GM21360 (cell line): ENCODE measurements around the gene BICDL1.

Experiments used
- ATAC-seq: cut with Tn5 transposase; IDR thresholded peaks from one replicate; pipeline ENCODE4 v1.9.1; 2021; ENCODE audit warnings: mild to moderate bottlenecking, moderate library complexity; ENCODE audit not compliant: unreplicated experiment

BICDL1 gene

GRCh38 chr12:120076651-120077050 lies 87.6 kb downstream of the BICDL1 start:
- no peak for ATAC-seq

- ATAC-seq: no peak
Measured at GRCh38 chr12:120077260-120077659, 88.2 kb downstream of the BICDL1 start.

GRCh38 chr12:120078868-120079267 lies 89.8 kb downstream of the BICDL1 start:
- ATAC-seq: no peak

- ATAC-seq: no peak
Measured at GRCh38 chr12:120079411-120080400, 90.7 kb downstream of the BICDL1 start.

GRCh38 chr12:120081641-120082040 lies 92.6 kb downstream of the BICDL1 start:
- ATAC-seq: no peak

GRCh38 chr12:120085920-120086645 lies 97.0 kb downstream of the BICDL1 start:
- no peak for ATAC-seq

- peak; percentile 97 for ATAC-seq
Measured at GRCh38 chr12:120086801-120087621, 98.0 kb downstream of the BICDL1 start.

- ATAC-seq: no peak
Measured at GRCh38 chr12:120089105-120089504, 100.1 kb downstream of the BICDL1 start.

GRCh38 chr12:120089796-120090195 lies 100.8 kb downstream of the BICDL1 start:
- no peak for ATAC-seq

- ATAC-seq: no peak
Measured at GRCh38 chr12:120090206-120090605, 101.2 kb downstream of the BICDL1 start.

- no peak for ATAC-seq
Measured at GRCh38 chr12:120090626-120091295, 101.7 kb downstream of the BICDL1 start.

- ATAC-seq: no peak
Measured at GRCh38 chr12:120091371-120092090, 102.5 kb downstream of the BICDL1 start.

- ATAC-seq: no peak
Measured at GRCh38 chr12:120092551-120093335, 103.7 kb downstream of the BICDL1 start.

- no peak for ATAC-seq
Measured at GRCh38 chr12:120093336-120093591, 104.2 kb downstream of the BICDL1 start.

GRCh38 chr12:120093592-120094355 lies 104.7 kb downstream of the BICDL1 start:
- ATAC-seq: no peak

GRCh38 chr12:120094485-120094884 lies 105.4 kb downstream of the BICDL1 start:
- no peak for ATAC-seq

GRCh38 chr12:120095331-120095730 lies 106.3 kb downstream of the BICDL1 start:
- no peak for ATAC-seq

GRCh38 chr12:120095736-120096135 lies 106.7 kb downstream of the BICDL1 start:
- ATAC-seq: no peak
